SU-DHL-6 (cell line): ENCODE data around the gene TACR1.

ENCODE experiments used
- CTCF ChIP-seq: fragments of 200-600 bp; sonication (generic); IDR thresholded peaks from one replicate; pipeline ENCODE4 v1.5.1; 2017; ENCODE audit warnings: antibody characterized with exemption, mild to moderate bottlenecking, low read length, moderate library complexity; ENCODE audit not compliant: insufficient read depth, poor library complexity, severe bottlenecking
- EZH2phosphoT487 ChIP-seq: fragments of 200-600 bp; sonication (generic), shearing (Covaris generic); conservative IDR thresholded peaks from 2 replicates; pipeline ENCODE4 v1.6.1; 2018; ENCODE audit warnings: mild to moderate bottlenecking, antibody characterized with exemption, low read length, moderate library complexity, mixed read lengths

DNA sequence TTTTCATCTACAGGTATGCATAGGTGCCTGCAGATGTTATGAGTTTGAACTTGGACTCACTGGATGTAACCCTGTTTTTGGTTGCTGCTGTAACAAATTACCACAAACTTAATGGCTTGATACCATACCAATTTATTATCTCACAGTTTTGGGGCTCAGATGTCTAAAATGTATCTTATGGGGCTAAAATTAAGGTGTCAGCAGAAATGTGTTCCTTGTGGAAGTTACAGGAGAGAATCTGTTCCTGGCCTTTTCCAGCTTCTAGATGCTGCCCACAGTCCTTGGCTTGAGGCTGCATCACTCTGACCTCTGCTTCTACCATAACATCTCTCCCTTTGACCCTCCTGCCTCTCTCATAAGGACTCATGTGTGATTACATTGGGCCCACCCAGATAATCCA, 193.3 kb downstream of the TACR1 start:
- TF ChIP-seq CTCF (no peak), EZH2phosphoT487 (no peak)
